HG03159 (cell line): ENCODE results near the gene BUB3.

ENCODE experiments used
- ATAC-seq: cut with Tn5 transposase; IDR thresholded peaks from one replicate; pipeline ENCODE4 v1.9.1; 2021; ENCODE audit warnings: mild to moderate bottlenecking, moderate library complexity; ENCODE audit not compliant: unreplicated experiment

Gene BUB3

DNA sequence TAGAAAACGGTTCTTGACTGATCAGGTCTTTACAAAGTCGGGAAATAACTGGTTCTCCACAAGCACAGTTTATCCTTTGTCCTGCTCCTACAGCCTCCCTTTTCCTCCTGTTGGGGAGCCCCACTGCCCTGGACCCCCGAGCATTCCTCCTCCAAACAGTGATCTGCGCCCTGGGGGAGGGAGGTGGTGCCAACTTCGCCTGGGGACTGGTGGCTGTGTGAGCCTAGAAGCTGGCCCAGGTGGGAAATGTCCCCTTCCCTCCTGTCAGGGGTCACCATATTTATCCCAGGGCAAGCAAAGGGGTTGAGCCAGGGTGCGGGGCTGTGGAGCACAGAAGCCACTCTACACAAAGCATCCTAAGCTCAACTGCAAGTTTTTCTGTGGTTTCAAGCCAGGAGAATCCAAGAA lies 13.2 kb upstream of the BUB3 start:
- ATAC-seq, result no peak

DNA sequence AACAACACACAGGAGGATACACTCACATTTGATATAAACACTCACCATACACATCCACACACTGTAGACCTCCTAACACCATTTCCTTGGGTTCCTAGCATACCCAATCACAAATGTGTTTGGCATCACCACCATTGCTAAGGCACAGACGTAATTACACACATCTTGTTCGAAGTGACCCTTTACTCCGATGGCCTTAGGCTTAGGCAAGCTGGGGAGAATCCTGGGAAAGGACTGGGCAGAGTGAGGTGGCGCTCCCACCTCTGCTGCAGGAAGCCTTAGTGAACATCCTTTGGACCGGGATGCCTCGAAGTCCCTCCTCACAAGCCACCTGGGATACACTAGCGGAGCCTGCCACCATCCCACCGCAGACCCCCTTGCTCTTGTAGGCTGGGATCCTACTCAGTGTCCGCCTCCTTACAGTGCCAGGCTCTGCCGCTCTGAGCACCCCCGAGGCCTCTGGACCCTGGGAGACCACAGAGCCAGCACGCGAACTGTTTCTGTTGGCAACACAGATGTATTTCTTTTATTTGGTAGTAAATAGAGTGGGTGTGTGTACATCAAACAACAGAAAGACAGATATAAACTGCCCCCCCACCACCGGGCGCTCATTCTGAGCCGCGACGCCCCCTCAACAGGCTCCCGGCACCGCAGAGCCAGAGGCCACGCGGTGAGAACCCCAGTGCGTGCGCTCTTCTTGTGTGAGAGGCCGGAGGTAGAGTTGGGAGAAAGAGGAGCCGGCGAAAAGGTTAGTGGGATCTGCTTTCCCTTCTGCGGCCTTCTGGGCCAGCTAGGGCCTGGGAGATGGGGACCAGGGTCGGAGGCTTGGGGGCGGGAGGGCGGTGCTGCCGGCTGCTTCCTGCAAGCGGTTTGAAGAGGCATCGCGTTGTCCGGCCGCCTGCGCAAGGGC lies 12.2 kb upstream of the BUB3 start:
- no peak for ATAC-seq

DNA sequence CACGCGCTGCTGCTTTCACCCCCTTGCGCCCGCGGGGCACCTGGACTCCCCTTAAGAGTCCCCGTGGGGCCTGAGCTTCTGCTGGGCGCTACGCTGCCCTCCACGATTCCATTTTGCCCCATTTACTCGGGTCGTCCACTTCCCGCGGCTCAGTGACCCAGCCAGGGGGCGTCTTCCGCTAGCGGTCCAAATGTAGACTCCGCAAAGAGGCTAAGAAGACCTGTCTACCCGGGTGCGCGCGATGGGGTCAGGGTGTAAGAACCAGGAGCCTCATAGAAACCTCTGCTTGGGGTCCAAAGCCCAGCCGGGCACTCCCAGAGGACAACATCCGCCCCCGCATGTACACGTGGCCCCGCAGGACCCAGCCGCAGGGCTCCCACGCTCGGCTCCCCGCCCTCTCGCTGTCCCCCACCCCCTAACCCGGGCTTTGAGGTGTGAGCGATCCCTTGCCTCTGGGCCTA lies 11.5 kb upstream of the BUB3 start:
- no peak for ATAC-seq

DNA sequence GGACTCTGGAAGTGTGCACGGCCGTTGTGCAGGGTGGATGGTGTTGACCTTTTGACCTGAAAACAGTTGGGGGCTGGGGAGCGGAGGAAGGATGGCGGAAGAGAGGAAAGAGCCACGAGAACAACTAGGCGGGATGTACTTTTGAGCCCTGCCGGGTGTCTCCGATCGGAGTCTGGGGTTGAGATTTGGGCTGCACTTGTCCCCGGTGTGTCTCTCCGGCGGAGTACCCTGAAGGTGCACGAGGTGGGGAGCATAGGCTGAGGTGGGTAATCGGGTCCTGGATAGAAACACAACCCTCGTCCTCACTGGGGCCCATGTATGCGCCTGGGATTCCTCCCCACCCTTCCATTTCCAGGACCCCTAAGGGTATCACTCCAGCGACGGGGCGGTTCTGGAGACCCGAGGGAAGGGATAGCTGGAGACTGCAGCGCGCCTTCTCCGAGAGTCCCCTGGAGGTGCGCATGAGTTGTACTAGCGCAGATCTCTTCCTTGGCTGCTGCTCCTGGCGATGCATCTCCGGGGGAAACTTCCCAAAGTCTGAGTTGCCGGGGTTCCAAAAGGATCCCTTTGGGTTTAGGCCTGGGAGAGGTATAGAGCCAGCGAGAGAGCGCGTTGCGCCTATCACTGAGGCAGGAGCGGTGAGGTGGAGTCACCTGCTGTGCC lies 10.9 kb upstream of the BUB3 start:
- no peak for ATAC-seq

DNA sequence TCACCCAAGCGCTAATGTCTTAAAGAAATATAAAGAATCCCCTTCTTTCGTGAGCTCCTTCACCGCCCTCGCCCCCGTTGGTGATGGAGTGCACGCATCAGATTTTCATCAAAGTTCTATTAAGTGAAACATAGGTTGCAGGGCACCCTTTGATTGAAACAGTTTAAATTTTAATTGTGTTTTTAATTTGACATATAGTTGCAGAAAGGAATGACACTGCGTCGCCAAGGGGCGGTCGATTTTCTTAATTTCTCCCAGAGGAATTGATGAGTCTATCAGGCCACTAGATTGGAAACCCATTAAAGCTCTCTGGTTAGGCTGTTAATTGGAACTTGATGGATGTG lies 10.4 kb upstream of the BUB3 start:
- ATAC-seq, result no peak

DNA sequence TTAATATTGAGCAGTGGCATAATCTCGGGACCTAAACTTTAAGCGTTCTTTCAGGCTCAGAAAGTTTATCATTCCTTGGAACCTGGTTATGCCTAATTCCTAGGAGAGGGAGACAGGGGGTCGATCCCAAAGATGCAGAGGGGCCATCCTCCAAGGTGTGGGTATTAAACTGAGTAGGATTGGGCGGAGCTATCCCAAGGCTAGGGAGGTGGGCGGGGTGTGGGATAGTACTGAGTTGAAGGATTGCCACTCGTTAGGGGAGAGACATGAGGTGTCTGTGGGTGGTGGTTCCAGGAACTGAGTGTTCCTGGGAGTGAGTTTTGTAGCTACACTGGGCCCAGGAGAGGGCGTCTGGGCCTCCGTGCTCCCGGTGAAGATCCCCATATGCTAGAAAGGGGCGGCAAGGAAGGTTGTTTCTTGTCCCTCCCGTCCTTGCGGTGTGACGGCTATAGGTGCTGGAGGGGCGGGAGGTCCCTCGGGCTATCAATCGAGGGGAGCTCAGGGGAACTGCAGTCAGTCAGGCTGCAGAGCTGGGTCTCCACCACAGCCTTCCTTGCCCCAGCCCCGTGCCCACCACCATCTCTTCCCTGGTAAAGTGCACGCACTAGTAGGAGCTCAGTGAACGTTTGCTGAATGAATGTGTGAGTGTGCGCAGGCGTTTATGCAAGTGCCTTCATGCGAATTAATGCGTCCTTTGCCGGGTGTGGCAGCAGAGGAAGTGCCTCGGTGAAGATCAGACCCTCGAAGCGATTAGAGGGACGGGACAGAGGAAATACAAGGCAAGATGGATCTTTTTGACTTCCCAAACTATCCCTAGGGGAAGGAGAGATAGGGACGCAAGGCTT lies 9.3 kb upstream of the BUB3 start:
- no peak for ATAC-seq

DNA sequence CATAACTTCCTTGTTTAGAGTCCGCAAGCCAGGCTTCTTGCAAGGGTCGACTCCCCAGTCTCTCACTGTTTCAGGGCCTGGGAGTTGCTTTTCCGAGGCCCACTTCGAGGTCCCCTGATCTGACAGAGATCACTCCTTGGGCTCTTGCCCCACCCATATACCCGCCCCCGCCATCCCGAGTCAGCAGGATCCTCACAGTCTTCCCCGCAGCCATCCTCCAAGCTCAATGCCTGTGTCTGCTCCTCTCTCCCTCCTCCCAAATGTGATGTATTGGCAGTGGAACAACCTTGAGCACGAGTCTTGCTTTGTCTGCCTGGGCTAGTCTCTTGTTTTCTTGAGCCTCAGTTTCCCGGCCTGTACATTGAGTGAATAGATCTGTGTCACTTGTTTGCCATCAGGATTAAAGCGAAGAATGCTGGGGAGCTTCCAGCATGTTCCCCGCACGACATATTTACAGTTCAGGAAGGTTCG lies 8.6 kb upstream of the BUB3 start:
- ATAC-seq, result no peak

DNA sequence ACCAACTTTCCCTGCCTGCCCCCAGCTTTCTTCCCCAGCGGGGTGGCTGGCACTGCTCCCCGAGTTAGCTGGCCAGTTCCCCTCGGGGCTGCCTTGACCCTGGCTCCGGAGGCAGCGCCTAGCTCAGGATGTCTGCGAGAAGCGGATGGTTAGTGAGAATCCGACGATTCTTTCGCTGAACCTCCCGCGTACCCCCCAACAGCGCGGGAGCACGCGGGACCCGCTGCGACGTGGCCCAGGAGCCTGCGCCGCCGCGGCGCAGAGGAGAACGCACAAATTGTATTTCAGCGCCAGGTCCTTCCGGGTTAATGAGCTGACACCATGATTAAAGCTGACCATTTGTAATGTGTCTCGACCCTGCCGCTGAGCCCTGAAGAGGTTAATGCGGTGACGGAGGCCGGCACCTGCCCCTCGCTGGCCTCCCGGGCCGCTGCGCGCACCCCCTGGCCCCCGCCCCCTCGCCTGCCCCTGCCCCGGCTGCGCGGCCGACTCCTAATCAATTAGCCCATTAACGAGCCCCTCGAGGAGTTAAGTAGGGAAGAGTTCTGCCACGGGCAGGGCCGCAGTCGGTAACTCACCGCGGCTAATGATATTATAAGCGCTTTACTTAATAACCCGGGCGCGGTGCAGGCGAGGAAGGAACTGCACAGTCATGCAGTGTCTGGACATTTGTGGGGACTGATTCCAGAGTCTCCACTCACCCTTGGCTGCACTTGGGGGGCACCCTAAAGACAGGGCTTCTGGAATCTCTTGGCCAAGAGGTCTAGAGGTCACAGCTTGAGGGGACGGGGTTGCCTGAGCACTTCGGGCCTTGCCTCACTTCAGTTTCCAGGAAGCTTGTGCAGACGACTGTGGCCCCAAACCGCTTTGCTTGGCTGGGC lies 7.9 kb upstream of the BUB3 start:
- ATAC-seq, result no peak

DNA sequence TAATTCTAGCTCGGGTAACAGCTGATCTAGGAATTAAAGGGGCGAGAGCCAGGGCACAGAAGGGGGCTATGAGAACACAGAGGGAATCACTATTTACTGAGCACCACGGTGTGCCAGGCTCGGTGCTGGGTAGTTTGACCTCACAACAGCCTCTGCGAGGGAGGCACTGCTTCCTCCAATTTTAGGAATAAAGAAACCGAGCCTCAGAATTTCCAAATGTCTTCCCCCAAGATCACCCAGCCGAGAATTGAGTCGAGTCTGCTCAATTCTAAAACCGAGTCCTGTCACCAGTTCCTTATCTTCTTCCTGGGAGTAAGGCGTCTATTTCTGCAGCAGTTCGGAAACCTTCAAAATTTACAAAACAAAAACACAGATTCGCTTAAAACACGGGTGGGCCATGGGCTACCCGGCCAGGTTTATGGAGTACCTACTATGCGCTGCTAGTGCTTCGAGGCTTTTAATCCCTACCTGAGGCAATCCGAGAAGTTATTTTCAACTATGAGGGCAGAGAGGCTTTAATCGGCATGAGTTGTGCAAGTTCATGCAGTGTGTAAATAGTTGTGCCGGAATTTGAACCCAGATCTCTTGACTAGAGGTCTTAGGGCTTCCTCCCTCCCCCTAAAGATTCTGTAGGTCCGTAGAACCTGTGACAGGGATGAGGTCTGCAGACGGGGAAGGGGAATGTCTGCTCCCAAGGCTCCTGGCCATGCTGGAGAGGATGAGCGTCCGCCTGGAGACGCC lies 7.1 kb upstream of the BUB3 start:
- ATAC-seq, result no peak

DNA sequence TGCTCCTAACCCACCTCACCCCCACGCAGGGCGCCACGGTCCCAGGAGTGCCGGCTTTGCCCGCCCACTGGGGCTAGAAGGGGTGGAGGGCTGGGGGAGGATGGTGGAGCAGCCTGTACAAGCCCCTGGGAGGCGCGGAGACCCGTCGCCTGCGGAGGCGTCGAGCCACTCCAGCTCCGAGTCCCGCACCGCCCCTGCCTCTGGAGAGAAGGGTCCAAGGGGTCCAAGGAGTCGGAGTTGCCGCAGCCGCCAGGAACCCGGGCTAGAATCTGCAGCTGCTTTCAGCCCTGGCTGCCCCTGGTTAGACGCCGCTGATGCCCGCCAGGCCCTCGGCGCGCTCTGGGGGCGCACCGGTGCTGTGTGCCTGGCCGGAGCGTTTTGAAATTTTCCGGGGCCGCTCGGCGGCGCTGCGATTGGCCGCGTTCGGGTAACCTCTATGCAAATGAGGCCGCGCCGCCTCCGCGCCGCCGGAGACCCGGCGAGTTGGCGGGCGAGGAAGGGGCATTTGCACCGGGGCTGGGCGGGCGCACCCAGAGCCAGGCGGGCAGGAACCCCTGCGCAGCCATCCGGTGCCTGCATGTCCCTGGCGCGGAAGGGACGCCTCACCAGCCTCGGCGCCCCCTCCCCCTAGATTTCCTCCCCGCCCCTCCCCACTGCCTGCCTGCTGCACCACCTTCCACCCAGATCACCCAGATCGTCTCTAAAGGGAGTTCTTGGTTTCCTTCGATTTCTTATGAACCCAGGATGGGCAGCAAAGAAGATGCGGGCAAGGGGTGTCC lies 6.4 kb upstream of the BUB3 start, which contains the start of gene HMX2:
TSS of gene HMX2 (plus strand) at position 502 of the 779 bp plus-strand sequence. CDS start at position 745, 243 bp downstream.
- ATAC-seq, result no peak

DNA sequence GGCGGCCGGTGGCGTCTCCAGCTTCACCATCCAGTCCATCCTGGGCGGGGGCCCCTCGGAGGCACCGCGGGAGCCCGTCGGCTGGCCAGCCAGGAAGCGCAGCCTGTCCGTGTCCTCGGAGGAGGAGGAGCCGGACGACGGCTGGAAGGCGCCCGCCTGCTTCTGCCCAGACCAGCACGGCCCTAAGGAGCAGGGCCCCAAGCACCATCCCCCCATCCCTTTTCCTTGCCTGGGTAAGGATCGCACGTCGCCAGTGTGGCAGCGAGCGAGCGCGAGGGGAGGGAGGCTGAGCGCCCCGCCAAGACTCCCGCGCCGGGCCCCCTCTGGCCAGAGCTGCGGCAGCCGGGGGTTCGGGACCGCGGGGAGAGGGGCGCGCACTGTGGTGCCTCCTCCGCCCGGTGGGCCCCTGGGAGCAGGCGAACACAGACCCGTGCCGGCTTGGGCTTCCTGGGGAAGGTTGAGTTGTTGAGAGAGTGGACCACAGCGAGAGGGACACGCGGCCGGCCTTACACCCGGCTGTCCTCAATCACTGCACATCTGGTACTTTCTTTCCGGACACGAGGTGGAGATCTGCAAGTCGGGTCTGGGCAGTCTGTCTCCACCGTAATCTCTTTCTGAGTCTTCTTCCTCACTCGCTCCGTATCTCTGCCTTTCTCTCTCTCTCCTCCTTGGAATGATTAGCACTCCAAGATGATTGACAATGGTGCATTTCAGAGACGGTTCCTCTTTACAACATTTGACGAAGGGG lies 5.6 kb upstream of the BUB3 start:
- ATAC-seq, result no peak

DNA sequence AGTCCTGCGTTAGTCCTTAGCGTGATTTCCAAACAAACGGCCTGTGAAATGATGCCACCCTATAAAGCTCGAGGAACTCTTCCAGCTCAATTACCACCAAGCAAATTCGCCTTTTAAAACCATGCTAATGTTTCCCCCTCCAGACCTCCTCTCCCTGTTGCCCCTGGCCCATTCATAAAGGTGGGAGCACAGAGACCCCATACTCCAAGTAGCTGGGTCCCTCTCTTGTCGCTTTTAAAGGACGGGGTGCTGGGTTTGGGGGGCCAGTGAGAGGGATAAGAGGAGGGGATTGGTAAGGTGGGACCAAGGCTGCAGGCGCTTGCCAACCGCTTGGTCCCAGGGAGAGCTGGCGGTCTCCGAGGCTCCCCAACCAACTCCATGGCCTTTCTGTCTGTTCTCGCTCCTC lies 5.0 kb upstream of the BUB3 start:
- no peak for ATAC-seq

DNA sequence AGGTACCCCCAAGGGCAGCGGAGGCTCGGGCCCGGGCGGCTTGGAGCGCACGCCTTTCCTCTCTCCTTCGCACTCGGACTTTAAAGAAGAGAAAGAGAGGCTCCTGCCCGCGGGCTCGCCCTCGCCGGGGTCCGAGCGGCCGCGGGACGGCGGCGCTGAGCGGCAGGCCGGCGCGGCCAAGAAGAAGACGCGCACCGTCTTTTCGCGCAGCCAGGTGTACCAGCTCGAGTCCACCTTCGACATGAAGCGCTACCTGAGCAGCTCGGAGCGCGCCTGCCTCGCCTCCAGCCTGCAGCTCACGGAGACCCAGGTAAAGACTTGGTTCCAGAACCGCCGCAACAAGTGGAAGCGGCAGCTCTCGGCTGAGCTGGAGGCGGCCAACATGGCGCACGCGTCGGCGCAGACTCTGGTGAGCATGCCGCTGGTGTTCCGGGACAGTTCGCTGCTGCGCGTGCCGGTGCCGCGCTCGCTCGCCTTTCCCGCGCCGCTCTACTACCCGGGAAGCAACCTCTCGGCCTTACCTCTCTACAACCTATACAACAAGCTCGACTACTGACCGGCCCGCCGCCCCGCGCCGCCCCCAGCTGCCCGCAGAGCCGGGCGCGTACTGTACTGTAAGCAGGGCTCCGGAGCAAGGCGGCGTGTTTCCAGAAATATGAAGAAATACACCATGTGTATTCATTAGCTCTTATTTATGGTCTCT lies 4.5 kb upstream of the BUB3 start:
- no peak for ATAC-seq

DNA sequence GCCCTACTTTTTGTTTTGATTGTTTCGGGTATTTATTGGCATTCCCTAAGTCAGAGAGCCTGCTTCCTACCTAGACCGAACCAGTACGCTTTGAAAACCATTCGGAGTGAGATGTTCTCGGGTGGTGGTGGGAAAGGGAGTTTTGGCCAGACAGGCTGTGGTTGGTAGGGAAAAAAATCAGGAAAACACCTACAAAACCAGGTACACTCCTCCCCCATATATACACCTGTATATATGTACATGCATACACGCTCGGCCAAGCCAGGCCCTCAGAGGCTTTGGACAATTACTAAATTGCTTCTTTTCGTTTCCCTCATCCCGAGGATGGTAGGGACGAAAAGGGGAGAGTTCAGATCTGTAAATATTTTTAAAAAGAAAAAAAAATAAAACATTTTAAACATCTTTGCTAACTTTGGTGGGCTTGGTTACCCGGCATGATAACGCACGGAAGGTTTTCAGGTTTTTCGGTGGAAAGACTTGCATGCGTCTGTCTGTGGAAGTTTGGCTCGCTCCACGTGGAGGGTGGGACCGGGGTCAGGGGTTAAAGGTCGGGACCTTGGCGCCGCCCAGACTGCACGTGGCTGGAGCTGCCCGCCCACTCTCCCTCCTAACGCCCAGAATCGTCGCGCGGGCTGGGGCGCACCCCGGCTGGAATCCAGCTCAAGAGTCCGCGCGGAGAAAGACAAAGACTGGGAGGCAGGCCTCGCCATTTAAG lies 3.8 kb upstream of the BUB3 start:
- no peak for ATAC-seq

DNA sequence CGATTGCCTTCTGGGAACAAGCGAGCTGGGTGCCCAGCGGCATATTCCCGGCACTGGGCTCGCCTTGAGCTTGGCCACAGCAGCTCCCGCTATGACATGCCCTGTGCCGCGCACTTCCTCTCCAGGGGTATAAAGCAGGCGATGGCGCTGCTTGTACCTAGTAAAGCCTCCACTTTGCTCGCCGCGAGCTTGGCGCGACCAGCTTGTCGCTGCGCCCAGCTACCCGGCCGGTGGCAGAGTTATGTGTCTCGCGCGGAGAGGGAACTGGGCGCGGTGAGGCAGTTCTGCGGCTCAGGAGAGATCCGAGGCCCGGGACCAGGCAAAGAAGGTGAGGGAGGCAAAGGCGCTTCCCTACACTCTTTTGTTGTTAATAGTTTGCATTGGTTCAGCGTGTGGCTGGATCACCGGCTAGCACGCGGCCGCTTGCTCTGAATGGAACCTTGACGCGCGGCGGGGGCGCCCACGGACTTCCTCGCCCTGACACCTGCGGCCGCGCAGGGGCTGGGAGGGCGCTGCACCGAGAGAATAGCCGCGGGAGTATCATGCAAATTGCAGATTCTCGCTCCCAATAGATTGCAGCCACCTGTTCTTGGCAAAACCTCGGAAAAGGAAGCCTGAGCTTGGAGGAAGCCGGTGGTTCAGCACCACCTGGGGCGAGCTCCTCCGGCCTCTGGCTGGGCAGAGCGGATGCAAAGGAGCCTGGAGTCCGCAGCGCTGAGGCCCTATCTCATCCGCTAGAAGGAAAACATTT lies 3.0 kb upstream of the BUB3 start:
- no peak for ATAC-seq

DNA sequence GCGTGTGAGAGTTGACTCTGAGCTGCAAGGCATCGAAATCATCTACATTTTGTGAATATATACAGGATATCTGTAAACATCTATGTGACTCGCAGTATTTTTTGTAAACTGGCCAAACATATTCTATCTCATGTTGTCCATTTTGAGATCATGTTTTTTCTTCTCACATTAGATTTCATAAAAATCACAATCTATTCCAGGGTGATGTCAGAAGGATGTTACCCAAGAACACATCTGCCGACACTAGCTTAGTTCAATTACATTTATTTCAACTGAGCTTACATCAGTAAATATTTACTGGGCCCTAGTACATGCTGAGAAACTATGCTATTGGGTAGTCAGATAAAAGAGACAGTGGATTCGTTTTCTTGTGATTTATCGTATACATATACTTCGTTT lies 2.5 kb upstream of the BUB3 start:
- ATAC-seq, result no peak
